Activated T-cell treated with anti-CD3 and anti-CD28 coated beads, Interleukin-2, amount 50 U/mL, for 24 hours (primary cell): ENCODE measurements around the gene GALNT2.

Experiments
- DNase-seq: peaks from one replicate; pipeline ENCODE4 v3.0.0-alpha.2; 2020
- H3K27ac Mint-ChIP-seq: 2 replicates; pipeline ENCODE4 v1.8.0; 2020; ENCODE audit warnings: mild to moderate bottlenecking, mixed read lengths
- H3K27me3 Mint-ChIP-seq: 2 replicates; pipeline ENCODE4 v1.8.0; 2020; ENCODE audit warnings: mixed read lengths
- H3K36me3 Mint-ChIP-seq: 2 replicates; pipeline ENCODE4 v1.8.0; 2020; ENCODE audit warnings: low read depth, mixed read lengths
- H3K4me1 Mint-ChIP-seq: 2 replicates; pipeline ENCODE4 v1.8.0; 2020; ENCODE audit warnings: low read depth, mixed read lengths
- H3K4me3 Mint-ChIP-seq: 2 replicates; pipeline ENCODE4 v1.8.0; 2020; ENCODE audit warnings: mild to moderate bottlenecking, moderate library complexity, mixed read lengths
- H3K9me3 Mint-ChIP-seq: 2 replicates; pipeline ENCODE4 v1.8.0; 2020; ENCODE audit warnings: mixed read lengths

Gene GALNT2

DNA sequence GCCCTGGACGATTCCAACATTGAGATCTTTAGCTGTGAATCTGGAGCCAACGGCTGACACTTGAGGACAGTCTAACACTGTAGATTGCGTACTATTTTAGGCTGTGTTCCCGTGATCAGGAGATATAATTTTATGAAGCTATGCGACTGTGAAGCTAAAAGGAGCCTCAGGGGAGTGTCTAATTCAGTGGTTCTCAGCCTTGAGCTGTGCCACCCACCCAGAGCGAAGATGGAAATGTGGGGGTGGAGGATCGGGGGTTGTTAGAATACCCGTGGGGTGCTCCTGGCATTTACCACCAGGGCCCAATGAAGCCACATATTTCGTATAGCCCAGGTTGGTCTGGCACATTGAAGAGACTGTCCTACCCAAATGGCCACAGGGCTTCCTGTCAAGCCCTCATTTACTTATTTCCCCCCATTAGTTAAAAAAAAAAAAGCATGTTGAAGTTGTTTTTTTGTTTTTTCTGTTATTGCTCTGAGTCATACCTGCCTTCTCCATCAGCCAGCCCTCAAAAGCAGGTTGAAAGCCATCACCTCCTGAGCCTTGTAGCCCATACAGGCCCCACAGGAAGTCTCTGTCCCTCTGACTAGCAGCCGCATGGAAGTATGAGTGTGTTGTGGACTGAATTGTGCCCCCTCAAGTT, 141.7 kb downstream of the GALNT2 start:
- peaks cover 63% of the 10 kb centered on the region for H3K4me1 Mint-ChIP-seq

DNA sequence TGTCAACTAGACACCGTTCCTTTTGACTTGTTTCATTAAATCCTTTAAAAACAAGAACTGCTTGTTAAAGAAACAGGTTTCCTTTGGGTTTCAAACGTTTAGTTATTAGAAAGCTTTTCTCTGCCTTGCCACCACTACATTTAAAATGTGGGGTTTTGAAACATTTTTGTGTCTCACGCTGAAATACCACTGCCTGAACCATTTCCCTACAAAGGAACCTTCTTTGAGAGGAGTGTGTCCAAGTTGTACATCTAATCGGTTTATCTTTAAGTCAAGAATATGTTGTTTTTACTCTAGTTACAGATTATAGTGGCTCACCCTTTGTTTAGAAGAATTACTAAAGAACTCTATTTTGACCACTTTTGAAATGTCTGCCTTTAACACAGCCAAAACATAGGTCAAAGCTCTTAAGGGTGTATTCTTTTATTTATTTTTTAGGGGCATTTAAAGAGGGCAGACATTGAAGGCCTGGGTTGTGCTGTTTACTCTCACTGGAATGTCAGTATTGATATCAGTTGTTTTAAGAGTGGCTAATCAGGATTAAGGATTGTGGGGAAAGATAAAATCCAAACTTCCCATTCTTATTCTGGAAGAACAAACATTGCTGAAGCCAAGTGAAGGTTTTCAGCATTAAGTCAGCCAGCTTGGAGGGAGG, 143.4 kb downstream of the GALNT2 start:
- Mint-ChIP-seq H3K36me3 (peaks cover 84% of the 10 kb centered on the region), H3K27ac (peak overlapping the region; percentile 98), H3K4me3 (peak overlapping the region; percentile 1), H3K9me3 (no peaks in the 10 kb centered on the region), H3K27me3 (no peaks in the 10 kb centered on the region), H3K4me1 (peaks cover 73% of the 10 kb centered on the region)
- no peak for DNase-seq

More for the DNA sequence above, 141.7 kb downstream of the GALNT2 start:
- Mint-ChIP-seq H3K27me3 (no peaks in the 10 kb centered on the region), H3K36me3 (peaks cover 83% of the 10 kb centered on the region), H3K27ac (peak overlapping the region; percentile 98), H3K4me3 (peak overlapping the region; percentile 64), H3K9me3 (no peaks in the 10 kb centered on the region)
- DNase-seq = peak; percentile 57

DNA sequence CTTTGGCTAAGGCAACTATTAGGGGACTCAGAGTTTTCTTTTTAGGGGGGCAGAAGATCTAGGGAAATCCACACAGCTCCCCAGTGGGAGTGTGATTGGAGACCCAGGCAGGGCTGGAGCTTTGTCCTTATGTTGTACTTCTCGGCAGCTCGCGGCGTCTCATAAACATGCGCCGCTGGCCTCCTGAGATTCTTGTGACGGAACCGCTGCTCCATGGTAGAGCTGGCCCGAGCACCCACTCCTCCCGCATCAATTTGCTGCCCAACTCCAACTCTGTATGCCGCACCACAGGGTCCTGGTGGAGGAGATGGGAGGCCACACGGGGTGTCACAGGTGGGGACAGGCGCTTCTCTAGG, 143.9 kb downstream of the GALNT2 start:
- no peak for DNase-seq
- H3K4me1 Mint-ChIP-seq = peaks cover 76% of the 10 kb centered on the region
- no peaks in the 10 kb centered on the region for H3K27me3 Mint-ChIP-seq
- peak overlapping the region; percentile 1 for H3K4me3 Mint-ChIP-seq
- no peaks in the 10 kb centered on the region for H3K9me3 Mint-ChIP-seq
- peak overlapping the region; percentile 98 for H3K27ac Mint-ChIP-seq
- peaks cover 84% of the 10 kb centered on the region for H3K36me3 Mint-ChIP-seq

DNA sequence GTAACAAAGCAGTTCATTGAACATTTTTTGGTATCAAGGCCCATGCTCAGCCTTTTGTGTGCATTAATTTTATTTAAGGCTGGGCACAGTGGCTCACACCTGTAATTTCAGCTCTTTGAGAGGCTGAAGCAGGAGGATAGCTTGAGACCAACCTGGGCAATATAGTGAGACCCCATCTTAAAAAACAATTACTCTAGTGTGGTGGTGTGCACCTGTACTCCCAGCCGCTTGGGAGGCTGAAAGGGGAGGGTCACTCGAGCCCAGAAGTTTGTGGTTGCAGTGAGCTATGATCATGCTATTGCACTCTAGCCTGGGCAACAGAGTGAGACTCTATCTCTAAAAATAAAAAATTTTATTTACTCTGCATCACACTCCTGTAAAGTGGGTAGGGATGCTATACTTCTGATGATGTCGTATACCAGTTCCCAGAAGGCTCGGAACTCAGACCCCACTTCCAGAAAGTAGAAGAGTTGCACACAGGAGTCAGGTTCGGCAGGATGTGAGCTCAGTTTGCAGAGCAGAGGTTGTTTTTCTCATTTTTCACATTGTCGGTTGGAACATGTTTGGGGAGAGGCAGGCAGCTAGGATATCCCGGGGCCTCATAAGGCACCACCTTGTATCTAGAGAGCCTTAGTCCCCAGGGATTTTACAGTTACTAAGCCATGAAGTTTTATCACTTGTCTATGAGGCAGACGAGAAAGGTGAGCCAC, 144.6 kb downstream of the GALNT2 start:
- no peaks in the 10 kb centered on the region for H3K27me3 Mint-ChIP-seq

DNA sequence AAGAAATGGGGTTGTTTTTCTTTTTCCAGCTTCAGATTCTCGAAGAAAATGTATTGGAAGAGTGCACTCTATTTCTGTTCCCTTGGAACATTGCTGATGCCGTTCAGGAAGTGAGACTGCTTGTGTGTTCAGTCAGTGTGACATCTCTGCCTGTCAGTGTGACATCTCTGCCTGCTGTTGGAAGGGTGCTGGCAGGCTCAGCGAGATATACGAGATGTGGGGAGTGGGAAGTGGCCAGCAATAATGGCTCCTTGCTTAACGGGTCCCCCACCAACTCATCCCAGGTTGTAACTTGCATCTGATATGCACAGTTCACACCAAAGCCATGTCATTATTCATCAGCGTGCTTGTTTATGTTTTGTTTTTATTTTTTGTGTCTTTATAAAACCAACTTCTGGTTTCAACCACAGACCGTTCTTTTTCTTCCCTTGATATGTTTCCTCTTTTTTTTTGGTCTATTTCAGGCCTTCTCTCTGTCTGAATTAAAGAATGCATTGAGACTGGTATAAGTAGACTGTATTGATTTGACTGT, 145.4 kb downstream of the GALNT2 start:
- peak overlapping the region; percentile 50 for H3K4me3 Mint-ChIP-seq
- H3K27me3 Mint-ChIP-seq = no peaks in the 10 kb centered on the region
- no peaks in the 10 kb centered on the region for H3K9me3 Mint-ChIP-seq
- H3K27ac Mint-ChIP-seq = peak overlapping the region; percentile 88
- H3K36me3 Mint-ChIP-seq = peaks cover 76% of the 10 kb centered on the region
- H3K4me1 Mint-ChIP-seq = peaks cover 72% of the 10 kb centered on the region
- no peak for DNase-seq

More for the DNA sequence above, 144.6 kb downstream of the GALNT2 start:
- Mint-ChIP-seq H3K36me3 (peaks cover 81% of the 10 kb centered on the region), H3K27ac (peak overlapping the region; percentile 88), H3K4me1 (peaks cover 76% of the 10 kb centered on the region), H3K4me3 (peak overlapping the region; percentile 21), H3K9me3 (no peaks in the 10 kb centered on the region)
- no peak for DNase-seq

DNA sequence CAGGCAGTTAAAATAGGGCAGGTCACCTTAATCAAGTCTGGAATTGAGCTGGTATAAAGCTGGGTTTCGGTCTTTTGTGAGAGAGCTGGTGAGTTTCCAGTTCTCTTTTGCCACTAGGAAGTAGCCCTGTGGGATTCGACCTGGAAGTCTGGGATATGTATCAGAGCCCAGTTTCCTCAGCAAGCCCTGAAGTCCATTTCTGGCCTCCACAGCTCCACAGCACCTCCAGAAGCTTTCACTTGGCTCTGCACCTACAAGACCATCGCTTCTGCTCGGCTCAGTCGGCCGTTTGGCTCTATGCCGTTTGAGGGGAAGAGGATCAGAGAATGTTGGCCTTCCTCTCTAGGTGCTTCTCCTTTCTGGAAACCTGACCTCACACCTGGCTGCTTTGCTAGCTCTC, 148.0 kb downstream of the GALNT2 start:
- H3K4me3 Mint-ChIP-seq = no peak overlapping the region

DNA sequence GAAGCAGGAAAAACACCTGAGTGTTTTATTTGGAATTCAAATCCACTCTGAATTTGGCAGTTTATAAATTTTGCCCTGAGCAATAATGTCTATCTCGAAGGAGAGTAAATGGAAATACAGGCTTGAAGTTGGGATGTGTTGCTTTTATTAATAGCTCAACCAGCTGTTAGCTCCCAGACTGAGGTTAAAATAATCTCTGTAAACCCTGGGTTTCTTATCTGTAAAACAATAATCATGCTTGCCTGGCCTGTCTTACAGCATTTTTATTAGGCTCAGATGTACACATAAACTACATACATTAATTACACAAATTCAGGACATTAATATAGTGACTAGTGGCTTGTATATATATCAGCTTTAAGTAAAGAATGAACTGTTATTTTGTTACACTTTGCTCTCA, 148.5 kb downstream of the GALNT2 start:
- no peak for DNase-seq
- Mint-ChIP-seq H3K27me3 (no peaks in the 10 kb centered on the region), H3K36me3 (peaks cover 76% of the 10 kb centered on the region), H3K9me3 (no peaks in the 10 kb centered on the region), H3K4me3 (no peak overlapping the region), H3K4me1 (peaks cover 53% of the 10 kb centered on the region), H3K27ac (no peak overlapping the region)

More for the DNA sequence above, 148.0 kb downstream of the GALNT2 start:
- H3K9me3 Mint-ChIP-seq = no peaks in the 10 kb centered on the region
- no peak overlapping the region for H3K27ac Mint-ChIP-seq
- peaks cover 56% of the 10 kb centered on the region for H3K4me1 Mint-ChIP-seq
- no peaks in the 10 kb centered on the region for H3K27me3 Mint-ChIP-seq
- no peak for DNase-seq
- peaks cover 79% of the 10 kb centered on the region for H3K36me3 Mint-ChIP-seq

DNA sequence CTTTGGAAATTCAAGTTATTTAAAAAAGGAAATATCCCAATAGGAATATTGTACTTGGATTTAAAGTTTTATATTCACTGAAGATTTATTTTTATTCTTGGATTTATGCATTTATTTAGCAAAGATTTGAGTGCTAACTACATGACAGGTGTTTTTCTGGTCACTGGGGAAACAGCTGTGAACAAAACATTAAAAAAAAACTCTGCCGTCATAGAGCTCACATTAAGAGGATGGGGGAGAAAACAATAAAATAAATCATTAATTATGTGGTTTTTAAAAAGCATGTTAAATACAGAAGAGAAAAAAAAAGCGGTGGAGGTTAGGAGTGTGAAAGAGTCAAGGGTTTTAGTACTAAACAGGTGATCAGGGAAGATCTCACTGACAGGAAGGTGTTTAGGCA, 149.9 kb downstream of the GALNT2 start:
- peaks cover 48% of the 10 kb centered on the region for H3K4me1 Mint-ChIP-seq
- H3K36me3 Mint-ChIP-seq = peaks cover 67% of the 10 kb centered on the region
- H3K27ac Mint-ChIP-seq = no peak overlapping the region
- DNase-seq = no peak
- H3K4me3 Mint-ChIP-seq = no peak overlapping the region
- H3K27me3 Mint-ChIP-seq = no peaks in the 10 kb centered on the region
- no peaks in the 10 kb centered on the region for H3K9me3 Mint-ChIP-seq

DNA sequence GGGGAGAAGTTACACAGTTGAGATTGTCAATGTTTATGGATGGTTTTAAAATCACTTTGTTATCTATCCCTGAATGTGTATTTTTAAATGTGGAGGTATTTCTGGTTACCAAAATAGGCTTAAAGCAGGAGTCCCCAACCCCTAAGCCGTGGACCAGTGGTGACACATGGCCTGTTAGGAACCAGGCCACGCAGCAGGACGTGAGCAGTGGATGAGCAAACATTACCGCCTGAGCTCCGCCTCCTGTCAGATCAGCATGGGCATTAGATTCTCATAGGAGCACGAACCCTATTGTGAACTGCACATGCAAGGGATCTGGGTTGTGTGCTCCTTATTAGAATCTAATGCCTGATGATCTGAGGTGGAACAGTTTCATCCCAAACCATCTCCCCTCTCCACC, 151.6 kb downstream of the GALNT2 start:
- Mint-ChIP-seq H3K27ac (no peak overlapping the region), H3K4me1 (peaks cover 35% of the 10 kb centered on the region), H3K4me3 (no peak overlapping the region), H3K9me3 (no peaks in the 10 kb centered on the region), H3K36me3 (peaks cover 50% of the 10 kb centered on the region), H3K27me3 (no peaks in the 10 kb centered on the region)
- no peak for DNase-seq

DNA sequence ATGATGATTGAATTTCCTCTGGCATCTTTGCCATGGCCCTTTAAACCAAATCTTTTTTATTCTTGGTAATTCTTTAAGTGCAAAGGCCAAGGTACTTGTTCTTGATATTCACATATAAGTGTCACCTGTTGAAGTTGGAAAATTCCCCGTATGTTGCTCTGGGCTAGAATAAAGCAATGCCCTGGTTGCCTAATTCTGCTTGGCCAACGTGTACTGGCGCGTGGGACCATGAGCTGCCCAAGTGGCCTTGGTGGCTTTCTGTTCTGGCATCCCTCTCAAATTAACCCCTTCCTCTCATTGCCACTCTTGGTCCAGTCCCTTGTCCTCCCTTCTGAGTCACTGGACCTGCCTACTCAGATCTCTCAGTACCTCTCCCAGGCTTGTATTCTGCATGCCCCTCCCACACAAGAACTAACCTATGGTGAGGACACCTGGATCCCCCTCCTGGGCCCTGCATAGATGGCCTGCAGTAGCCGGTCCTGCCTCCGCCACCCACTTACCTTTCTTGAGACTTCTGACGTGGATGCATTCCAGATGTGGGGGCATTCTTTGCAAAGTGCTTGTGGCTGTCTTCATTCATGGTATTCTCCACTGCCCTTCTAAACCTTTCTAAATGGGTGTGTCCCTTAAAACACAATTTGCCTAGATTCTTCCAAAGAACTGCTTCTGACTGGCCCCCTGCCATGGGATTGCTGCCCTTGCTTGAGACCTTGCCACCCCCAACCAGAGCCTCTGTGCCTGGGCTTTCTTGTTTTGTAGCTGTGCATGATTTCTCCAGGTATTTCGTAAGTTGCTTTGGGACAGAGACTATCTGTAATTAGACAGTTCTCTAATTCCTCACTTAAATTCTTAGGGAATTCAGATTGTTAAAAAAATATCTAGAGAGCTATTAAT, 152.4 kb downstream of the GALNT2 start:
- H3K4me3 Mint-ChIP-seq = no peak overlapping the region
- DNase-seq = no peak
- peaks cover 30% of the 10 kb centered on the region for H3K4me1 Mint-ChIP-seq
- H3K9me3 Mint-ChIP-seq = no peaks in the 10 kb centered on the region
- H3K27ac Mint-ChIP-seq = no peak overlapping the region
- H3K36me3 Mint-ChIP-seq = peaks cover 48% of the 10 kb centered on the region
- H3K27me3 Mint-ChIP-seq = no peaks in the 10 kb centered on the region

DNA sequence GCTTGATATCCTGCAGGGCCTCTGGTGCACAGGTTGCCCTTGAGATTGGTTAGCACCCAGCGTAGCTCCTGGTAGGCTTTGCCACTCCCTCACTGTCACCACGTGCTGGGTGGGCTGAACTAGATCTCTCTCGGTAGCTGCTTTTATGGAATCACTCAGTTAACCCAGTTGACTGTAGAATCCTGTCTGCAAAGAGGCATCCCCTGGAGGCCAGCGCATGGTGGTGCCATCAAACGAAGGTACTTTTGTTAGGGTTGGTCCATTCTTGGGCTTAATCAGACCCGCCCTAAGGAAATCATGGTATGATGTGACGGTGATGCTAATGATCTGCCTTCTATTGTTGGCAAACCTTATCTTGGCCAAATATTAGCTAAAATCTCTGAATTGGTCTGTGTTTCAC, 153.4 kb downstream of the GALNT2 start:
- Mint-ChIP-seq H3K36me3 (peaks cover 49% of the 10 kb centered on the region), H3K4me3 (no peak overlapping the region), H3K4me1 (peaks cover 27% of the 10 kb centered on the region), H3K9me3 (no peaks in the 10 kb centered on the region), H3K27ac (no peak overlapping the region), H3K27me3 (no peaks in the 10 kb centered on the region)
- DNase-seq = no peak

DNA sequence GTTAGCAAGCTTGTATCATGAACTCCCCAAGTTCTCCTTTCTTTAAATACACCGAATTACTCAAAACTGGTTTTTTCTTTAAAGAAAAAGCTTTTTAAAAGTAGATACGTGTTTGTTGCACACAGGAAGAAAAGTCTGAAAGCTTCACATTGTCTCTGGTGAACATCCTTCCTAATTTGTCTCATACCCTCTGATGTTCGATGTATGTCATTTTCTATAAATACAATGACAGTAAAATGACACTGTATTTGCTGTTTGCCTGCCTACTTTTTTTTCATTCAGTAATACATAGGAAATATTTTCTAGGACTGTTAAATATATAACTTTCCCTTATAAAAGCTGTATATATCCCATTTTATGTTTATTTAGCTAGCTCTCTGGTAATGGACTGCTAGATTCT, 153.9 kb downstream of the GALNT2 start:
- peaks cover 46% of the 10 kb centered on the region for H3K36me3 Mint-ChIP-seq
- no peaks in the 10 kb centered on the region for H3K27me3 Mint-ChIP-seq
- H3K4me3 Mint-ChIP-seq = no peak overlapping the region
- H3K4me1 Mint-ChIP-seq = peaks cover 24% of the 10 kb centered on the region
- no peak for DNase-seq
- no peaks in the 10 kb centered on the region for H3K9me3 Mint-ChIP-seq
- no peak overlapping the region for H3K27ac Mint-ChIP-seq

DNA sequence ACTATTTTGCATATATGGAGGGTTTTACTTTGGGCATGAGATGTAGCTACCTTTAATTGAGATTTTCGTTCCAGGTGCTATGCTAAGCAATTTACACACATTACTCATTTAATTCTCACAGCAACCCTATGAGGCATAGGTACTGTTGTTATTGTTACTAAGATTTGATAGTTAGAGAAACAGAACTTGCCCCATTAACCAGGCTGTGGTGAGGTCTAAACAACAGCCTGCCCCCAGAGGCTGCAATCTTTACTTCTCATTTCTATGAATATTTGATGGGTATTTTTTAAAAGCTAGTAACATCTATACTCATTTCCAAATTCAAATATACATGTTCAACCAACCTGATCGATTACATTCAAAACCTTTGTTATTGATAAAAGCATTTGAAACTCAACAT, 155.6 kb downstream of the GALNT2 start:
- Mint-ChIP-seq H3K27ac (no peak overlapping the region), H3K27me3 (no peaks in the 10 kb centered on the region), H3K4me1 (peaks cover 23% of the 10 kb centered on the region)

More for the DNA sequence above, 155.6 kb downstream of the GALNT2 start:
- Mint-ChIP-seq H3K9me3 (no peaks in the 10 kb centered on the region), H3K4me3 (no peak overlapping the region), H3K36me3 (peaks cover 43% of the 10 kb centered on the region)
- no peak for DNase-seq
